Gastroesophageal sphincter (tissue), 3 donors: ENCODE measurements around the gene SH3RF1.
A peak's percentile ranks its signal among the peaks of the same experiment; 100 is the strongest.

Experiments
- EP300 ChIP-seq: sonication (generic); formaldehyde crosslinking; IDR thresholded peaks from one replicate; pipeline ENCODE4 v1.6.1; 2017; ENCODE audit warnings: antibody characterized with exemption, mild to moderate bottlenecking
- POLR2A ChIP-seq, 2 donors: fragments of 450-650 bp; IDR thresholded peaks; one replicate each; pipeline ENCODE4 v1.6.1; 2017; ENCODE audit warnings: antibody characterized with exemption in 2 of 2, mild to moderate bottlenecking in 2 of 2, moderate library complexity in 1 of 2
- POLR2AphosphoS5 ChIP-seq: sonication (generic); formaldehyde crosslinking; IDR thresholded peaks from one replicate; pipeline ENCODE4 v1.6.1; 2017; ENCODE audit warnings: antibody characterized with exemption
- TF ChIP-seq, protein P1 (sequence below), 4 experiments: fragments of 200-600 bp in 2 of 4; fragments of 450-650 bp in 2 of 4; sonication (generic) in 1 of 4; IDR thresholded peaks; one replicate each; pipeline ENCODE4 v1.5.1; 2017 to 2019; ENCODE audit warnings: antibody characterized with exemption in 4 of 4, mild to moderate bottlenecking in 2 of 4, moderate library complexity in 2 of 4

DNA sequence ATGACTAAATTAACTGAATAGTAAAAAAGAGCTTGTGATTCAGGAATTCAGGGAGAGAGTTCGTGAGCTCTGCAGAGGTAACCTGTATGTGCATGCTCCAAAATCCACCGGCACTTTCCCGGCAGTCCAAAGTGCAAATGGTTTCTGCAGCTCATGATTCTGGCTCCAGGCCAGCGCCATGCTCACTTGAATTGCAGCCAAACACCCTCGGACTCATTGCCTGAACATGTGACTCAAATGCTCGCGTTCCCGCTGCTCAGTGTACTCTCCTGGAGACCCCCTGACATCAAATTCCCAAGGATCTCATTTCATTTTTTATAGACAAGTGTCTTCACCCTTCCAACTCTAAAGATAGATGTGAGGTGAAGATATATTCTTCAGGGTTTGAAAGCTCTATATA lies 44.1 kb upstream of the SH3RF1 start:
- TF ChIP-seq, protein P1, sequence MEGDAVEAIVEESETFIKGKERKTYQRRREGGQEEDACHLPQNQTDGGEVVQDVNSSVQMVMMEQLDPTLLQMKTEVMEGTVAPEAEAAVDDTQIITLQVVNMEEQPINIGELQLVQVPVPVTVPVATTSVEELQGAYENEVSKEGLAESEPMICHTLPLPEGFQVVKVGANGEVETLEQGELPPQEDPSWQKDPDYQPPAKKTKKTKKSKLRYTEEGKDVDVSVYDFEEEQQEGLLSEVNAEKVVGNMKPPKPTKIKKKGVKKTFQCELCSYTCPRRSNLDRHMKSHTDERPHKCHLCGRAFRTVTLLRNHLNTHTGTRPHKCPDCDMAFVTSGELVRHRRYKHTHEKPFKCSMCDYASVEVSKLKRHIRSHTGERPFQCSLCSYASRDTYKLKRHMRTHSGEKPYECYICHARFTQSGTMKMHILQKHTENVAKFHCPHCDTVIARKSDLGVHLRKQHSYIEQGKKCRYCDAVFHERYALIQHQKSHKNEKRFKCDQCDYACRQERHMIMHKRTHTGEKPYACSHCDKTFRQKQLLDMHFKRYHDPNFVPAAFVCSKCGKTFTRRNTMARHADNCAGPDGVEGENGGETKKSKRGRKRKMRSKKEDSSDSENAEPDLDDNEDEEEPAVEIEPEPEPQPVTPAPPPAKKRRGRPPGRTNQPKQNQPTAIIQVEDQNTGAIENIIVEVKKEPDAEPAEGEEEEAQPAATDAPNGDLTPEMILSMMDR (IDR thresholded peaks at IDR 0.05): no peak
- no peak for TF ChIP-seq POLR2A (IDR thresholded peaks at IDR 0.05)
- no peak for TF ChIP-seq EP300
- peak; percentile 45 for TF ChIP-seq POLR2AphosphoS5
